HG03469 (cell line): ENCODE results near the gene NPHS1.

ENCODE experiments used
- ATAC-seq: cut with Tn5 transposase; IDR thresholded peaks from one replicate; pipeline ENCODE4 v1.9.1; 2021; ENCODE audit warnings: mild to moderate bottlenecking, moderate library complexity, moderate number of reproducible peaks; ENCODE audit not compliant: unreplicated experiment

The NPHS1 gene

DNA sequence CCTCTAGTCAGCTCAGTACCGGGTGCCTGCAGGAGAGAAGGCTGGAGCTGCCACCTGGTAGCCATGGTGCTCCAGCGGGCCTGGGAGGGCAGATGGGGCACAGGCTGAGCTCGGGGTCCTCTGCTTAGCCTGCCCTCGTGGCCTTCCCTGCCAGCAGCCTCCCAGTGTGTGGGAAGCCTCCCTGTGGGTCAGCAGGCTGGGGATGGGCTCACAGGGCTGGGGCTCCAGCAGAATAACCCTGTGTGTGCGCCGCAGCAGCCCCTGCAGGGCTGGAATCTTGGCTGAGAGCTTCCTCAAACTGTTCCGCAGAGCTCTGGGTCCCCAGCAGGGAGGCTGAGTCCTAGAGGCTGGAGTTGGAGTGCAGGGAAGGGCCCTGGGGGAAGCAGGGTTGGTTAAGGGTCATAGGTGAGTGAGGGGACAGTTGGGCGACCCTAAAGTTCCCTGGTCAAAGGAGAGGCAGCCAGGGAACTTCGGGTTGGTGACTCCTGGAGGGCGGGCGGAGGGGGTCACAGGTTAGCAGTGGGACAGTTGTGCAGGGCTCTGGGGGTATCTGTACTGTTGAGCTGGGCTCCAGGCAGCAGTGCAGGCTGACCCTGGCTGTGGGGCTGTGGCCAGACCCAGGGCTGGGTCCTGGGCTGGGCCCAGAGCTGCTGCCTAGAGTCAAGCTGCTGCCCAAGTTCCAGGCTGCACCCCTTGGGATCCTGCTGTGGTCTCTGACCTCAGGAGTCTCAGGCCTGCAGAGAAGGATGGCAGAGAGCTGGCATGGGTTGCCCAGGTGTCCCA is 62.9 kb downstream of the NPHS1 start:
- no peak for ATAC-seq

DNA sequence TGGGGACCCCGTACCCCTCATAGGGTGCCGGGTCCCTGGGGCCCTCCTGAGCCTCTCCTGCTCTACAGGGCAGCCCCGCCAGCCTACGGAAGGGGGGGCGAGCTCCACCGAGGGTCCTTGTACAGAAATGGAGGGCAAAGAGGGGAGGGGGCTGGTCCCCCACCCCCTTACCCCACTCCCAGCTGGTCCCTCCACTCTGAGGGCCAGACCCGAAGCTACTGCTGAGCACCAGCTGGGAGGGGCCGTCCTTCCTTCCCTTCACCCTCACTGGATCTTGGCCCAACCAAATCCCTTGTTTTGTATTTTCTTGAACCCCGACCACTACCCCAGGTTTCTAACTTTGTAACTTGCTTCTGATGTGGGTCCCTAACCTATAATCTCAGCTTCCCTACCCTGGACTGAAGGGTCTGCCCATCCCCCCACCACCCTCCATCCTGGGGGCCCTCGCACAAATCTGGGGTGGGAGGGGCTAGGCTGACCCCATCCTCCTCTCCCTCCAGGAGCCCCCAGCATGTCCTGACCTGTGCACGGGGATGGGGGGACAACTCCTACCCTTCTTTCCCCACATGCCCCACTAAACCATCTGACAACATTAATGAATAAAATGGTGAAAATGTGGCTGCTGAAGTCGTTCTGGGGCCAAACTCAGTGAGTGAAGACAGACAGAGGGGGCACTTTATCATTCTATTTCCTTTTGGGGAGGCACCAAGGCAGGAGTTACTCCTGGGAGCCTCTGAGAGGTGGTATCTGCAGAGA is 63.9 kb downstream of the NPHS1 start:
- ATAC-seq = no peak

DNA sequence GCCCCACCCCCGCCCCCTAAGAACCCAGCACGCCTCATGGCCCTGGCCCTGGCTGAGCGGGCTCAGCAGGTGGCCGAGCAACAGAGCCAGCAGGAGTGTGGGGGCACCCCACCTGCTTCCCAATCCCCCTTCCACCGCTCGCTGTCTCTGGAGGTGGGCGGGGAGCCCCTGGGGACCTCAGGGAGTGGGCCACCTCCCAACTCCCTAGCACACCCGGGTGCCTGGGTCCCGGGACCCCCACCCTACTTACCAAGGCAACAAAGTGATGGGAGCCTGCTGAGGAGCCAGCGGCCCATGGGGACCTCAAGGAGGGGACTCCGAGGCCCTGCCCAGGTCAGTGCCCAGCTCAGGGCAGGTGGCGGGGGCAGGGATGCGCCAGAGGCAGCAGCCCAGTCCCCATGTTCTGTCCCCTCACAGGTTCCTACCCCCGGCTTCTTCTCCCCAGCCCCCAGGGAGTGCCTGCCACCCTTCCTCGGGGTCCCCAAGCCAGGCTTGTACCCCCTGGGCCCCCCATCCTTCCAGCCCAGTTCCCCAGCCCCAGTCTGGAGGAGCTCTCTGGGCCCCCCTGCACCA is 65.0 kb downstream of the NPHS1 start:
- ATAC-seq = no peak

GRCh38 chr19:35786299-35787160 is 65.8 kb downstream of the NPHS1 start:
- no peak for ATAC-seq

DNA sequence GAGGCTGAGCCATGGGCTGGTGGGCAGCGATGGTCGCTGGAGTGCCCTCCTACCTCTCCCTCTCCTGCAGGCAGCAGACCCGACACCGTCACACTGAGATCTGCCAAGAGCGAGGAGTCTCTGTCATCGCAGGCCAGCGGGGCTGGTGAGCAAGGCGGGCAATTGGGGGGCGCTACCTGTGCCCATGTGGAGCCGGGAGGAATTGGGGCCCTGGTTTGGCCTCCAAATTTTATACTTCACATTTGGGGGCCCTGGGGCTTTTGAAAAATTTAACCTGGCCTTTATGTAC is 67.0 kb downstream of the NPHS1 start:
- no peak for ATAC-seq

DNA sequence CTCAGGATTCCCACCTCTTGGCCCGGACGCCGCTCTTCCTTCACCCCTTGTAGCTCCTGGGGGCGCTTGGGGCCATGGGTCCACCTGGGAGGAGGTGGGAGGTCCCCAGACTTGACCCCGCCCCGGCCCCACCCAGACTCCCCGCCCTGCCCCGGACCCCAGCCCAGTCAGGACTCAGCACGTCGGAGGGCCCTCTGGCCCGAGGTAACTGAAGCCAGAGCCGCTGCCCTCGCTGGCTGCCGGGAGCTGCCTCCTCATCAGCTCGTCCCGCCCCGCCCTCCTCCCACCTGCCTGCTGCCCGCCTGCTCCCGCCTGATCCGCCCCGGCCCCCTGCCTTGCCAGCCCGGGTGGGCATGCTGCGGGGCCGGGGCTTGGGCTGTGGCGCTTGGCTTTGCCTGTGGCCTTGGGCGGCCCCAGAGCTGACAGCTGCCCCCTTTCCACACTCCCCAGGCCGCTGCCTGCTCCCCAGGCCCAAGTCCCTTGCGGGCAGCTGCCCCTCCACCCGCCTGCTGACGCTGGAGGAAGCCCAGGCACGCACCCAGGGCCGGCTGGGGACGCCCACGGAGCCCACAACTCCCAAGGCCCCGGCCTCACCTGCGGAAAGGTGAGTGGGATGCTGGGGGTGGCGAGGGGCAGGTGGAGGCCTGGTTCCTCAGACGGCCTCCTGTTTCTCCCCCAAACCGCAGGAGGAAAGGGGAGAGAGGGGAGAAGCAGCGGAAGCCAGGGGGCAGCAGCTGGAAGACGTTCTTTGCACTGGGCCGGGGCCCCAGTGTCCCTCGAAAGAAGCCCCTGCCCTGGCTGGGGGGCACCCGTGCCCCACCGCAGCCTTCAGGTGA is 67.6 kb downstream of the NPHS1 start:
- ATAC-seq = no peak

GRCh38 chr19:35783469-35784434 is 68.6 kb downstream of the NPHS1 start:
- ATAC-seq = no peak

- ATAC-seq = no peak
Measured at GRCh38 chr19:35782589-35782988, 69.7 kb downstream of the NPHS1 start.

DNA sequence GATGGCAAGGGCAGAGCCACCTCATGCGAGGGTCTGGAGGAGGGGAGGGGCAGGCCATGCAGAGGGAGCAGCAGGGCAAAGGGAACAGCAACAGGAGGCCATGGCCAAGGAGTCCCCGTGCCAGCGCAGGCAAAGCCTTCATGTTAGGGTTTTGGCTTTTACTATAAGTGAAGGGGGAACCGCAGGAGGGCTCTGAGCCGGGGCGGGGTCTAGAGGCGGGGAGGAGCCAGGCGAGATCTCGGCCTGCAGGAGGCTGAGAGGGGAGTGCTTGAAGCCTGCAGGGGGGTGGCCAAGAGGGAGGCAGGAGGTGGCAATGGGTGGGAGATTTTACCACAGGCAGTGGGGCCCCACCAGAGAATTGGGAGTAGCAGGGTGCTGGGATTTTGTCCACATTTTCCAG is 70.7 kb downstream of the NPHS1 start:
- no peak for ATAC-seq

DNA sequence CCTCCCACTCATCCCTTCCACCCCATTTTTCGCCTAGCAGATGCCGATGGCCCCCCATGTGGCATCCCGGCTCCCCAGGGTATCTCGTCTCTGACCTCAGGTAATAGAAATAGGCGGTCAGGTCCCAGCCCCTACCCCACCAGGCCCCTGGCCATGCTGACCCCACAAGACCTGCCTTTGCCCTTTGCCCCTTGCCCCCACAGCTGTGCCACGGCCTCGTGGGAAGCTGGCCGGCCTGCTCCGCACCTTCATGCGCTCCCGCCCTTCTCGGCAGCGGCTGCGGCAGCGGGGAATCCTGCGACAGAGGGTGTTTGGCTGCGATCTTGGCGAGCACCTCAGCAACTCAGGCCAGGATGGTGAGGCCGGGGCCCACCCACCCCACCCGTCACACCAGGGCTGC is 71.6 kb downstream of the NPHS1 start:
- ATAC-seq = no peak

DNA sequence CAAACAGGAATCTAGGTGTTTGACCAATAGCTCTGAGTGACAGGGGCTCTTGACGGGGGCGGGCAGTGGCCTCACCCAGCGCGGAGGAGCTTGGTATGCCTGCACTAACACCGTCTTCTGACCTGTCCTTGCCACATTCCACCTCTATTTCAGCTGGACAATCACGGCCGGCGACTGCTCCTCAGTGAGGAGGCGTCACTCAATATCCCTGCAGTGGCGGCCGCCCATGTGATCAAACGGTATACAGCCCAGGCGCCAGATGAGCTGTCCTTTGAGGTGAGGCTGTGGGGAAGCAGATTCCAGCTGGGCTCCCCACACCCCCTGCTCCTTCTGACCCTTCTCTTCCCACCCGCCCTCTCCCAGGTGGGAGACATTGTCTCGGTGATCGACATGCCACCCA is 72.2 kb downstream of the NPHS1 start:
- ATAC-seq = no peak

DNA sequence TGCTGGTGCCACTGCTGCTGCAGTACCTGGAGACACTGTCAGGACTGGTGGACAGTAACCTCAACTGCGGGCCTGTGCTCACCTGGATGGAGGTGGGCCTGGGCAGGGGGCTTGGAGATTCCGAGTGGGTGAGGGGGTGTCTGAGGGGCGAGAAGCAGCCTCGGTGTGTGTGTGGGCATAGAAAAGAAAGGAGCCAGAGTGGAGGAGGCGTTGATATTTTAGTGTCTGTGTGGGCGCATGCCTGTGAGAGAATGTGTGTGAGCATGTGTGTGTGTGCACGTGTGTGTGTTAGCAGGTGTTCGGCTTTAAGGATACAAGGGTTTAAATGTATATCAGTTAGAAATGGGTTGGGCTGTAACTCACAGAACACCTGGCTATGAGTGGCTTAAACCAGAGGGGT is 73.3 kb downstream of the NPHS1 start:
- no peak for ATAC-seq

DNA sequence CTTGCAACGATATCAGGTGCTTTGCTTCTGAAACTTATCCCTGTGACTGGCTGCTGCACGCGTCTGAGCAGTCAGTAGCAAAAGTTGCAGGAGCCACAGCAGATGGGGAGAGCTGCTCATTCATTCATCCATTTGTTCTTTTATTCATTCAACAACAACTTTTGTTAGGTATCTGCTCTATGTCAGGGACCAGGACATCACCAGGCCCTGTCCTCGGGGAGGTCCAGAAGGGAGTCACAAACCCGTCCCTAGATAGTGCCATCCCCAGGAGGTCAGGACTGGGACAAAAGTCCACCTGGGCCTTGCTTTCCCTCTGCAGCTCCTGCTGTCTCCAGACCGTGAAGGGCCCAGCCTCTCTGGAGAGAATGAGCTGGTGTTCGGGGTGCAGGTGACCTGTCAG is 74.3 kb downstream of the NPHS1 start:
- no peak for ATAC-seq

GRCh38 chr19:35777086-35777841 is 75.0 kb downstream of the NPHS1 start:
- ATAC-seq = no peak

GRCh38 chr19:35776102-35776788 is 76.1 kb downstream of the NPHS1 start:
- no peak for ATAC-seq
